K562 (cell line): ENCODE measurements around the gene HDAC7. TPM values are rescaled to one million over a fixed set of nuclear protein-coding genes. Genes with fewer than 3 reads are reported as not detected.
A peak's percentile ranks its signal among the peaks of the same experiment; 100 is the strongest.

ENCODE experiments used
- ARID3A ChIP-seq: IDR thresholded peaks from 2 replicates; pipeline ENCODE4 v1.6.1; 2012; ENCODE audit warnings: low read depth, low read length, improper control_type of control experiment, borderline replicate concordance
- CBFA2T3 ChIP-seq: fragments of 450-650 bp; IDR thresholded peaks from 2 replicates; pipeline ENCODE4 v1.6.1; 2017
- CBX5 ChIP-seq: IDR thresholded peaks from 2 replicates; pipeline ENCODE4 v1.6.1; 2014; ENCODE audit warnings: low read depth, borderline replicate concordance
- CREM ChIP-seq: IDR thresholded peaks from 2 replicates; pipeline ENCODE4 v1.6.1; 2014; ENCODE audit warnings: antibody characterized with exemption, low read depth
- E2F6 ChIP-seq, 2 experiments: IDR thresholded peaks; 2 replicates each; pipeline ENCODE4 v1.6.1; 2011; ENCODE audit warnings: borderline replicate concordance in 1 of 2, control low read depth in 1 of 2, low read depth in 1 of 2, low read length in 1 of 2, mild to moderate bottlenecking in 1 of 2, mixed read lengths in 1 of 2, moderate library complexity in 1 of 2; ENCODE audit not compliant: insufficient read depth in 1 of 2, insufficient read length in 1 of 2, poor library complexity in 1 of 2, severe bottlenecking in 1 of 2; ENCODE audit errors: extremely low read depth in 1 of 2
- ERF ChIP-seq: fragments of 450-650 bp; formaldehyde crosslinking; IDR thresholded peaks from 2 replicates; pipeline ENCODE4 v1.4.0; 2020; ENCODE audit warnings: mild to moderate bottlenecking, mixed read lengths
- HMG20B ChIP-seq: fragments of 250-450 bp; sonication (Bioruptor Pico); IDR thresholded peaks from 2 replicates; pipeline ENCODE4 v1.5.0; 2021; ENCODE audit warnings: mild to moderate bottlenecking
- NCOA6 ChIP-seq: fragments of 450-650 bp; IDR thresholded peaks from 2 replicates; pipeline ENCODE4 v1.6.1; 2017; ENCODE audit warnings: mild to moderate bottlenecking
- RBFOX2 ChIP-seq: fragments of 200-400 bp; formaldehyde crosslinking; IDR thresholded peaks from 2 replicates; pipeline ENCODE4 v1.6.1; 2017; ENCODE audit warnings: low read depth, mild to moderate bottlenecking, low read length, moderate library complexity
- RCOR1 ChIP-seq, 2 experiments: IDR thresholded peaks; 2 replicates each; pipeline ENCODE4 v1.6.1; 2012; ENCODE audit warnings: low read depth in 2 of 2, low read length in 2 of 2, borderline replicate concordance in 1 of 2, improper control_type of control experiment in 1 of 2
- SAP30 ChIP-seq: fragments of 200-600 bp; sonication (generic); IDR thresholded peaks from 2 replicates; pipeline ENCODE4 v1.6.1; 2012; ENCODE audit warnings: borderline replicate concordance, low read depth, mild to moderate bottlenecking, moderate library complexity, low read length, control low read depth, inconsistent platforms; ENCODE audit not compliant: insufficient read depth, poor library complexity, severe bottlenecking
- SMARCA4 ChIP-seq: fragments of 450-650 bp; IDR thresholded peaks from 2 replicates; pipeline ENCODE4 v1.6.1; 2016
- SP1 ChIP-seq: sonication (generic); formaldehyde crosslinking; IDR thresholded peaks from 2 replicates; pipeline ENCODE4 v1.8.1; 2022; ENCODE audit warnings: mild to moderate bottlenecking, missing genetic modification reagents
- SRSF1 ChIP-seq: fragments of 200-400 bp; formaldehyde crosslinking; IDR thresholded peaks from 2 replicates; pipeline ENCODE4 v1.6.1; 2017; ENCODE audit warnings: mild to moderate bottlenecking, low read depth, low read length, moderate library complexity
- TBP ChIP-seq: optimal IDR thresholded peaks from 2 replicates; pipeline ENCODE3; 2011; ENCODE audit warnings: low read depth, low read length, improper control_type of control experiment
- TCF3 ChIP-seq: sonication (generic); formaldehyde crosslinking; IDR thresholded peaks from 2 replicates; pipeline ENCODE4 v1.4.0; 2020; ENCODE audit warnings: mild to moderate bottlenecking, missing genetic modification reagents
- ZNF121 ChIP-seq: sonication (generic); formaldehyde crosslinking; conservative IDR thresholded peaks from 2 replicates; pipeline ENCODE4 v1.8.0; 2022; ENCODE audit warnings: missing genetic modification reagents
- ZNF263 ChIP-seq: sonication (generic); formaldehyde crosslinking; IDR thresholded peaks from 2 replicates; pipeline ENCODE4 v1.8.0; 2022; ENCODE audit warnings: mild to moderate bottlenecking, missing genetic modification reagents, borderline replicate concordance
- ZNF57 ChIP-seq: fragments of 450-650 bp; formaldehyde crosslinking; IDR thresholded peaks from 2 replicates; pipeline ENCODE4 v1.4.0; 2020; ENCODE audit warnings: mild to moderate bottlenecking, moderate library complexity
- ZNF584 ChIP-seq: fragments of 200-800 bp; sonication (Bioruptor generic); IDR thresholded peaks from 2 replicates; pipeline ENCODE4 v1.6.1; 2016; ENCODE audit warnings: low read depth, mild to moderate bottlenecking, missing genetic modification characterization, missing compliant biosample characterization
- polyA plus RNA-seq, 8 experiments: library from polyadenylated mRNA; depleted of rRNA in 4 of 8; stranded (reverse) in 5 of 8; unstranded in 3 of 8; fragments of >200 nt; fragmentation: Nextera tagmentation in 2 of 8; fragmentation: Illumina TruSeq in 1 of 8; extraction: Ambion mirVana in 2 of 8; extraction: Trizol in 1 of 8; gene quantifications; 2 replicates each; pipeline versions ENCODE4 v1.2.1 to v1.2.3, GENCODE V29; 2011 to 2014; ENCODE audit warnings: inconsistent platforms in 1 of 8, missing spikeins in 1 of 8
- total RNA-seq, 7 experiments: library from RNA; depleted of rRNA in 6 of 7; stranded (reverse); fragments of >200 nt in 6 of 7; fragmentation: Illumina TruSeq in 2 of 7; extraction: Trizol in 2 of 7; gene quantifications; 2 replicates each; pipeline versions ENCODE4 v1.2.1 to v1.2.3, GENCODE V29; 2011 to 2021; ENCODE audit warnings: low replicate concordance in 1 of 7
- TF ChIP-seq, protein P1 (sequence below): sonication (generic); formaldehyde crosslinking; IDR thresholded peaks from 2 replicates; pipeline ENCODE4 v1.8.0; 2023; ENCODE audit warnings: mild to moderate bottlenecking, missing genetic modification reagents
- TF ChIP-seq, protein P2 (sequence below): fragments of 450-650 bp; IDR thresholded peaks from 2 replicates; pipeline ENCODE4 v1.6.1; 2016; ENCODE audit warnings: low read depth, mild to moderate bottlenecking, moderate library complexity

The HDAC7 gene
- total and polyA plus RNA-seq, 9 of the 15 experiments (the other 6 are each of a cell fraction or from before 2014, with no cell fraction given): 2.5 to 129 (median 31.1) TPM

- TF ChIP-seq, protein P1, sequence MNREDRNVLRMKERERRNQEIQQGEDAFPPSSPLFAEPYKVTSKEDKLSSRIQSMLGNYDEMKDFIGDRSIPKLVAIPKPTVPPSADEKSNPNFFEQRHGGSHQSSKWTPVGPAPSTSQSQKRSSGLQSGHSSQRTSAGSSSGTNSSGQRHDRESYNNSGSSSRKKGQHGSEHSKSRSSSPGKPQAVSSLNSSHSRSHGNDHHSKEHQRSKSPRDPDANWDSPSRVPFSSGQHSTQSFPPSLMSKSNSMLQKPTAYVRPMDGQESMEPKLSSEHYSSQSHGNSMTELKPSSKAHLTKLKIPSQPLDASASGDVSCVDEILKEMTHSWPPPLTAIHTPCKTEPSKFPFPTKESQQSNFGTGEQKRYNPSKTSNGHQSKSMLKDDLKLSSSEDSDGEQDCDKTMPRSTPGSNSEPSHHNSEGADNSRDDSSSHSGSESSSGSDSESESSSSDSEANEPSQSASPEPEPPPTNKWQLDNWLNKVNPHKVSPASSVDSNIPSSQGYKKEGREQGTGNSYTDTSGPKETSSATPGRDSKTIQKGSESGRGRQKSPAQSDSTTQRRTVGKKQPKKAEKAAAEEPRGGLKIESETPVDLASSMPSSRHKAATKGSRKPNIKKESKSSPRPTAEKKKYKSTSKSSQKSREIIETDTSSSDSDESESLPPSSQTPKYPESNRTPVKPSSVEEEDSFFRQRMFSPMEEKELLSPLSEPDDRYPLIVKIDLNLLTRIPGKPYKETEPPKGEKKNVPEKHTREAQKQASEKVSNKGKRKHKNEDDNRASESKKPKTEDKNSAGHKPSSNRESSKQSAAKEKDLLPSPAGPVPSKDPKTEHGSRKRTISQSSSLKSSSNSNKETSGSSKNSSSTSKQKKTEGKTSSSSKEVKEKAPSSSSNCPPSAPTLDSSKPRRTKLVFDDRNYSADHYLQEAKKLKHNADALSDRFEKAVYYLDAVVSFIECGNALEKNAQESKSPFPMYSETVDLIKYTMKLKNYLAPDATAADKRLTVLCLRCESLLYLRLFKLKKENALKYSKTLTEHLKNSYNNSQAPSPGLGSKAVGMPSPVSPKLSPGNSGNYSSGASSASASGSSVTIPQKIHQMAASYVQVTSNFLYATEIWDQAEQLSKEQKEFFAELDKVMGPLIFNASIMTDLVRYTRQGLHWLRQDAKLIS (CRISPR knock-in tag): 0 out of 2 replicates have a peak, but pooled peaks have one; percentile 7
- TF ChIP-seq E2F6 (IDR thresholded peaks at IDR 0.05; ENCODE audit: borderline replicate concordance in 1 of 2, extremely low read depth in 1 of 2, insufficient read depth in 1 of 2, insufficient read length in 1 of 2, low read depth in 1 of 2, low read length in 1 of 2, poor library complexity in 1 of 2, severe bottlenecking in 1 of 2): peak in 1 of 2 experiments; percentile 19
- TF ChIP-seq CBFA2T3: peak; percentile 69
- no peak for TF ChIP-seq SMARCA4
- TF ChIP-seq TCF3 (CRISPR knock-in tag): peak; percentile 54; the same call in 1 of the 2 replicates
- 0 out of 2 replicates have a peak, but pooled peaks have one; percentile 15 for TF ChIP-seq ZNF263 (CRISPR knock-in tag)
- peak in 1 of 2 experiments; percentile 91; a peak in 3 of 4 replicates for TF ChIP-seq RCOR1 (IDR thresholded peaks at IDR 0.05; ENCODE audit: borderline replicate concordance in 1 of 2, low read depth in 2 of 2, low read length in 2 of 2)
- no peak for TF ChIP-seq ZNF57 (CRISPR knock-in tag)
- 0 out of 2 replicates have a peak, but pooled peaks have one; percentile 61 for TF ChIP-seq HMG20B (CRISPR knock-in tag)
- TF ChIP-seq ERF (CRISPR knock-in tag): no peak
- TF ChIP-seq SP1 (CRISPR knock-in tag): 0 out of 2 replicates have a peak, but pooled peaks have one; percentile 14
- 0 out of 2 replicates have a peak, but pooled peaks have one; percentile 21 for TF ChIP-seq CBX5
- TF ChIP-seq CREM: 0 out of 2 replicates have a peak, but pooled peaks have one; percentile 21
- peak; percentile 42; the same call in 1 of the 2 replicates for TF ChIP-seq ZNF584 (CRISPR knock-in tag)
- TF ChIP-seq RBFOX2: peak; percentile 52
- no peak for TF ChIP-seq ZNF121 (CRISPR knock-in tag)
- TF ChIP-seq, protein P2, sequence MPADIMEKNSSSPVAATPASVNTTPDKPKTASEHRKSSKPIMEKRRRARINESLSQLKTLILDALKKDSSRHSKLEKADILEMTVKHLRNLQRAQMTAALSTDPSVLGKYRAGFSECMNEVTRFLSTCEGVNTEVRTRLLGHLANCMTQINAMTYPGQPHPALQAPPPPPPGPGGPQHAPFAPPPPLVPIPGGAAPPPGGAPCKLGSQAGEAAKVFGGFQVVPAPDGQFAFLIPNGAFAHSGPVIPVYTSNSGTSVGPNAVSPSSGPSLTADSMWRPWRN: peak; percentile 29; the same call in 1 of the 2 replicates
- no peak for TF ChIP-seq NCOA6
- TF ChIP-seq SRSF1: no peak
- no peak for TF ChIP-seq SAP30
- TF ChIP-seq ARID3A: no peak
- no peak for TF ChIP-seq TBP
These were observed 13.9 kb upstream of the HDAC7 start (continued) for GRCh38 chr12:47833591-47834012.
